Karpas-422 (cell line): ENCODE results near the gene INHBB. TPM values are rescaled to one million over a fixed set of nuclear protein-coding genes. Genes with fewer than 3 reads are reported as not detected.

Experiments
- DNase-seq: peaks from one replicate; pipeline ENCODE4 v3.0.0-alpha.2; 2015
- H2AFZ ChIP-seq: fragments of 200-600 bp; sonication (generic); 2 replicates; pipeline ENCODE4 v1.6.1; 2014; ENCODE audit warnings: antibody characterized with exemption, low read length, mixed read lengths
- H3K27ac ChIP-seq: fragments of 200-600 bp; sonication (generic); 2 replicates; pipeline ENCODE4 v1.5.1; 2014; ENCODE audit warnings: mild to moderate bottlenecking, low read length, moderate library complexity
- H3K27me3 ChIP-seq: fragments of 200-600 bp; sonication (generic); 2 replicates; pipeline ENCODE4 v1.6.1; 2014; ENCODE audit warnings: low read length, mixed read lengths
- H3K36me3 ChIP-seq: fragments of 200-600 bp; sonication (generic); 2 replicates; pipeline ENCODE4 v1.6.1; 2014; ENCODE audit warnings: low read length, mixed read lengths; ENCODE audit not compliant: insufficient read depth
- H3K4me1 ChIP-seq: fragments of 200-600 bp; sonication (generic); 2 replicates; pipeline ENCODE4 v1.6.1; 2014; ENCODE audit warnings: mild to moderate bottlenecking, low read length, mixed read lengths
- H3K4me2 ChIP-seq: fragments of 200-600 bp; sonication (generic); 2 replicates; pipeline ENCODE4 v1.6.1; 2014; ENCODE audit warnings: low read length, low read depth, mild to moderate bottlenecking; ENCODE audit not compliant: poor library complexity, severe bottlenecking
- H3K4me3 ChIP-seq: fragments of 200-600 bp; sonication (generic); 2 replicates; pipeline ENCODE4 v1.5.1; 2014; ENCODE audit warnings: mild to moderate bottlenecking, antibody characterized with exemption, low read length, mixed read lengths
- H3K79me2 ChIP-seq: fragments of 200-600 bp; sonication (generic); 2 replicates; pipeline ENCODE4 v1.6.1; 2014; ENCODE audit warnings: mild to moderate bottlenecking, low read length, mixed read lengths
- H3K9ac ChIP-seq: fragments of 200-600 bp; sonication (generic); 2 replicates; pipeline ENCODE4 v1.6.0; 2014; ENCODE audit warnings: low read length
- H3K9me2 ChIP-seq: fragments of 200-600 bp; sonication (generic), shearing (Covaris generic); replicated peaks from 2 replicates; pipeline ENCODE4 v1.6.0; 2014; ENCODE audit warnings: mild to moderate bottlenecking, low read length, moderate library complexity; ENCODE audit not compliant: insufficient read depth
- H3K9me3 ChIP-seq: fragments of 300-700, 200-600 bp; sonication (generic); 2 replicates; pipeline ENCODE4 v1.6.1; 2014; ENCODE audit warnings: low read length, mixed read lengths
- H4K20me1 ChIP-seq: fragments of 200-600 bp; sonication (generic); 2 replicates; pipeline ENCODE4 v1.6.1; 2014; ENCODE audit warnings: mild to moderate bottlenecking, antibody characterized with exemption, low read length, low read depth; ENCODE audit not compliant: insufficient read depth
- total RNA-seq: library from RNA; depleted of rRNA; stranded (reverse); fragments of >200 nt; shearing (Covaris generic); gene quantifications from 2 replicates; pipeline ENCODE4 v1.2.3, GENCODE V29; 2014; ENCODE audit warnings: low replicate concordance

Gene INHBB
- total RNA-seq, 1 experiment from 2014 or later: not detected

- Histone ChIP-seq H3K9ac (no peak overlapping the region), H3K9me3 (no peaks in the 10 kb centered on the region), H3K27me3 (no peaks in the 10 kb centered on the region), H2AFZ (no peak overlapping the region), H3K27ac (no peak overlapping the region), H4K20me1 (no peaks in the 10 kb centered on the region), H3K4me1 (peaks cover 4% of the 10 kb centered on the region; the same call in 1 of the 2 replicates), H3K9me2 (no peaks in the 10 kb centered on the region), H3K4me2 (no peak overlapping the region), H3K36me3 (no peaks in the 10 kb centered on the region), H3K4me3 (no peak overlapping the region), H3K79me2 (no peaks in the 10 kb centered on the region)
- no peak for DNase-seq
Measured at GRCh38 chr2:120362926-120363325, 17.0 kb downstream of the INHBB start.

- Histone ChIP-seq H3K36me3 (no peaks in the 10 kb centered on the region), H4K20me1 (no peaks in the 10 kb centered on the region), H3K27me3 (no peaks in the 10 kb centered on the region), H3K27ac (no peak overlapping the region), H3K9me2 (no peaks in the 10 kb centered on the region), H3K4me3 (no peak overlapping the region), H3K9me3 (no peaks in the 10 kb centered on the region), H3K79me2 (no peaks in the 10 kb centered on the region), H3K4me1 (peaks cover 4% of the 10 kb centered on the region), H3K9ac (no peak overlapping the region), H3K4me2 (no peak overlapping the region), H2AFZ (no peak overlapping the region)
- no peak for DNase-seq
Measured at GRCh38 chr2:120365236-120365793, 19.4 kb downstream of the INHBB start.

- H3K4me2 ChIP-seq: no peak overlapping the region
- no peak overlapping the region for H3K4me3 ChIP-seq
- H3K27ac ChIP-seq: no peak overlapping the region
- H3K79me2 ChIP-seq: no peaks in the 10 kb centered on the region
- H3K9me3 ChIP-seq: no peaks in the 10 kb centered on the region
- H3K9ac ChIP-seq: no peak overlapping the region
- no peak overlapping the region for H2AFZ ChIP-seq
- H3K9me2 ChIP-seq: no peaks in the 10 kb centered on the region
- H3K4me1 ChIP-seq: peaks cover 5% of the 10 kb centered on the region
- no peaks in the 10 kb centered on the region for H3K27me3 ChIP-seq
- no peaks in the 10 kb centered on the region for H4K20me1 ChIP-seq
- H3K36me3 ChIP-seq: no peaks in the 10 kb centered on the region
- DNase-seq: no peak
Measured at GRCh38 chr2:120366698-120367097, 20.8 kb downstream of the INHBB start.

- no peaks in the 10 kb centered on the region for H3K9me2 ChIP-seq
- H2AFZ ChIP-seq: no peak overlapping the region
- H3K36me3 ChIP-seq: no peaks in the 10 kb centered on the region
- DNase-seq: no peak
- peaks cover 5% of the 10 kb centered on the region for H3K4me1 ChIP-seq
- no peak overlapping the region for H3K9ac ChIP-seq
- H3K4me2 ChIP-seq: no peak overlapping the region
- H3K79me2 ChIP-seq: no peaks in the 10 kb centered on the region
- no peaks in the 10 kb centered on the region for H3K9me3 ChIP-seq
- no peak overlapping the region for H3K27ac ChIP-seq
- H3K4me3 ChIP-seq: no peak overlapping the region
- H4K20me1 ChIP-seq: no peaks in the 10 kb centered on the region
- no peaks in the 10 kb centered on the region for H3K27me3 ChIP-seq
Measured at GRCh38 chr2:120367221-120367620, 21.3 kb downstream of the INHBB start.

GRCh38 chr2:120367649-120368048 lies 21.7 kb downstream of the INHBB start:
- H3K4me2 ChIP-seq: no peak overlapping the region

GRCh38 chr2:120368086-120368485 lies 22.1 kb downstream of the INHBB start:
- H3K79me2 ChIP-seq: no peaks in the 10 kb centered on the region
- H3K9ac ChIP-seq: no peak overlapping the region
- DNase-seq: no peak
- H3K4me2 ChIP-seq: no peak overlapping the region
- H3K27me3 ChIP-seq: no peaks in the 10 kb centered on the region
- no peaks in the 10 kb centered on the region for H3K36me3 ChIP-seq
- no peak overlapping the region for H3K27ac ChIP-seq
- no peaks in the 10 kb centered on the region for H4K20me1 ChIP-seq
- H3K4me3 ChIP-seq: no peak overlapping the region
- peaks cover 5% of the 10 kb centered on the region for H3K4me1 ChIP-seq
- H3K9me3 ChIP-seq: no peaks in the 10 kb centered on the region
- H2AFZ ChIP-seq: no peak overlapping the region
- no peaks in the 10 kb centered on the region for H3K9me2 ChIP-seq

More at GRCh38 chr2:120367649-120368048, 21.7 kb downstream of the INHBB start:
- no peaks in the 10 kb centered on the region for H4K20me1 ChIP-seq
- no peak overlapping the region for H3K27ac ChIP-seq
- no peak overlapping the region for H3K9ac ChIP-seq
- no peak overlapping the region for H3K4me3 ChIP-seq
- DNase-seq: no peak
- no peak overlapping the region for H2AFZ ChIP-seq
- no peaks in the 10 kb centered on the region for H3K79me2 ChIP-seq
- peaks cover 5% of the 10 kb centered on the region for H3K4me1 ChIP-seq
- H3K27me3 ChIP-seq: no peaks in the 10 kb centered on the region
- no peaks in the 10 kb centered on the region for H3K9me3 ChIP-seq
- no peaks in the 10 kb centered on the region for H3K9me2 ChIP-seq
- H3K36me3 ChIP-seq: no peaks in the 10 kb centered on the region

- no peak for DNase-seq
- Histone ChIP-seq H3K9me3 (no peaks in the 10 kb centered on the region), H3K36me3 (no peaks in the 10 kb centered on the region), H3K9me2 (no peaks in the 10 kb centered on the region), H3K4me1 (peaks cover 5% of the 10 kb centered on the region), H4K20me1 (no peaks in the 10 kb centered on the region), H3K27me3 (no peaks in the 10 kb centered on the region), H3K79me2 (no peaks in the 10 kb centered on the region), H3K4me2 (no peak overlapping the region), H3K27ac (no peak overlapping the region), H3K9ac (no peak overlapping the region), H3K4me3 (no peak overlapping the region), H2AFZ (no peak overlapping the region)
Measured at GRCh38 chr2:120369250-120369649, 23.3 kb downstream of the INHBB start.

GRCh38 chr2:120371969-120372625 lies 26.2 kb downstream of the INHBB start:
- no peaks in the 10 kb centered on the region for H3K79me2 ChIP-seq
- no peaks in the 10 kb centered on the region for H3K9me3 ChIP-seq
- no peaks in the 10 kb centered on the region for H4K20me1 ChIP-seq
- no peaks in the 10 kb centered on the region for H3K9me2 ChIP-seq
- DNase-seq: no peak
- no peak overlapping the region for H3K9ac ChIP-seq
- no peak overlapping the region for H3K4me2 ChIP-seq
- H3K27me3 ChIP-seq: no peaks in the 10 kb centered on the region
- H2AFZ ChIP-seq: no peak overlapping the region
- H3K36me3 ChIP-seq: no peaks in the 10 kb centered on the region
- peaks cover 5% of the 10 kb centered on the region for H3K4me1 ChIP-seq
- no peak overlapping the region for H3K4me3 ChIP-seq
- H3K27ac ChIP-seq: no peak overlapping the region
